Measurements from ENCODE around the gene PDCD1.

DNA sequence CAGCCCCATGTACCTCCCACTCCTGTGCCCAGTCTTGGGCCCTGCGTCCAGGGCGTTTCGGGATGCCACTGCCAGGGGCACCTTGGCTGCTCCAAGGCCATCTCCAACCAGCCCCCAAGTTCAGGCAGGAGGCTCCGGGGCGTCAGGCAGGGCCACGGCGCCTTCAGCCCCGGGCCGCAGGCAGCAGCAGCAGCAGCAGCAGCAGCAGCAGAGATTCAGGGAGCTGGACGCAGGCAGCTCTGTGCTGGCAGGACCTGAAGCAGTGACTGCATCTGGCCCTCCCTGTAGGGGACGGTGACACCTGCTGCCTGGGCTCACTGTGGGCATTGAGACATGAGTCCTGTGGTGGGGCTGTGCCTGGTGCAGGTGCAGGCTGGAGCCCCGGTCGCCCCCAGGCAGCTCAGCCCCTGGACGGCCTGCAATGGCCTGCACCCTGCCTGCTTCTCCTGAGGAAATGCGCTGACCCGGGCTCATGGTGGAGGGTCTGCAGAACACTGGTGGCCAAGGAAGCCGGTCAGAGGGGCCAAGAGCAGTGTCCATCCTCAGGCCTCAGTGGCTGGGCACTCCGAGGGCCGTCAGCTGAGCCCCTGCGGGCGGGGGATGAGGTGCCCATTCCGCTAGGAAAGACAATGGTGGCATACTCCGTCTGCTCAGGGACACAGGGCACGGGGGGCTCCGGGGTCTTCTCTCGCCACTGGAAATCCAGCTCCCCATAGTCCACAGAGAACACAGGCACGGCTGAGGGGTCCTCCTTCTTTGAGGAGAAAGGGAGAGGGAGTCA is 8.0 kb downstream of the PDCD1 start:
- TF ChIP-seq, protein P1, sequence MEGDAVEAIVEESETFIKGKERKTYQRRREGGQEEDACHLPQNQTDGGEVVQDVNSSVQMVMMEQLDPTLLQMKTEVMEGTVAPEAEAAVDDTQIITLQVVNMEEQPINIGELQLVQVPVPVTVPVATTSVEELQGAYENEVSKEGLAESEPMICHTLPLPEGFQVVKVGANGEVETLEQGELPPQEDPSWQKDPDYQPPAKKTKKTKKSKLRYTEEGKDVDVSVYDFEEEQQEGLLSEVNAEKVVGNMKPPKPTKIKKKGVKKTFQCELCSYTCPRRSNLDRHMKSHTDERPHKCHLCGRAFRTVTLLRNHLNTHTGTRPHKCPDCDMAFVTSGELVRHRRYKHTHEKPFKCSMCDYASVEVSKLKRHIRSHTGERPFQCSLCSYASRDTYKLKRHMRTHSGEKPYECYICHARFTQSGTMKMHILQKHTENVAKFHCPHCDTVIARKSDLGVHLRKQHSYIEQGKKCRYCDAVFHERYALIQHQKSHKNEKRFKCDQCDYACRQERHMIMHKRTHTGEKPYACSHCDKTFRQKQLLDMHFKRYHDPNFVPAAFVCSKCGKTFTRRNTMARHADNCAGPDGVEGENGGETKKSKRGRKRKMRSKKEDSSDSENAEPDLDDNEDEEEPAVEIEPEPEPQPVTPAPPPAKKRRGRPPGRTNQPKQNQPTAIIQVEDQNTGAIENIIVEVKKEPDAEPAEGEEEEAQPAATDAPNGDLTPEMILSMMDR (IDR thresholded peaks at IDR 0.05), result no peak
- no peak for TF ChIP-seq ZFX (IDR thresholded peaks at IDR 0.05; ENCODE audit: borderline replicate concordance)
